Endodermal cell (in vitro differentiated cells): ENCODE measurements around the gene FGF3. TPM values are rescaled to one million over a fixed set of nuclear protein-coding genes. Genes with fewer than 3 reads are reported as not detected.

Source experiments
- DNase-seq: peaks from one replicate; pipeline ENCODE4 v3.0.0-alpha.2; 2017
- H3K27ac ChIP-seq: 2 replicates; pipeline ENCODE4 v1.5.1; 2013; ENCODE audit warnings: mild to moderate bottlenecking, low read depth, low read length, moderate library complexity
- H3K27me3 ChIP-seq: 2 replicates; pipeline ENCODE4 v1.6.1; 2013; ENCODE audit warnings: mild to moderate bottlenecking, low read length, moderate library complexity; ENCODE audit not compliant: insufficient read depth, control insufficient read depth, poor library complexity, severe bottlenecking
- H3K36me3 ChIP-seq: 2 replicates; pipeline ENCODE4 v1.7.0; 2013; ENCODE audit warnings: mild to moderate bottlenecking, low read length, moderate library complexity; ENCODE audit not compliant: control insufficient read depth, insufficient read depth
- H3K4me1 ChIP-seq: one replicate; pipeline ENCODE4 v1.7.0; 2013; ENCODE audit warnings: low read length; ENCODE audit not compliant: control insufficient read depth, insufficient read depth
- H3K4me3 ChIP-seq: 2 replicates; pipeline ENCODE4 v1.5.1; 2013; ENCODE audit warnings: mild to moderate bottlenecking, low read length, moderate library complexity
- H3K9ac ChIP-seq: 2 replicates; pipeline ENCODE4 v1.6.1; 2013; ENCODE audit warnings: mild to moderate bottlenecking, low read length, moderate library complexity; ENCODE audit not compliant: poor library complexity, severe bottlenecking; ENCODE audit errors: extremely low read depth
- H3K9me3 ChIP-seq: 2 replicates; pipeline ENCODE4 v1.6.1; 2013; ENCODE audit warnings: mild to moderate bottlenecking, low read length, moderate library complexity; ENCODE audit not compliant: control insufficient read depth
- H3K27ac Mint-ChIP-seq: 2 replicates; pipeline ENCODE4 v1.8.0; 2020; ENCODE audit warnings: mixed read lengths
- H3K27me3 Mint-ChIP-seq: 2 replicates; pipeline ENCODE4 v1.8.0; 2021; ENCODE audit warnings: mild to moderate bottlenecking, mixed read lengths; ENCODE audit not compliant: insufficient read depth
- H3K36me3 Mint-ChIP-seq: 2 replicates; pipeline ENCODE4 v1.8.0; 2020; ENCODE audit warnings: low read depth, mixed read lengths
- H3K4me1 Mint-ChIP-seq: 2 replicates; pipeline ENCODE4 v1.8.0; 2020; ENCODE audit warnings: mixed read lengths
- H3K4me3 Mint-ChIP-seq: 2 replicates; pipeline ENCODE4 v1.8.0; 2020; ENCODE audit warnings: mild to moderate bottlenecking, moderate library complexity, mixed read lengths
- H3K9me3 Mint-ChIP-seq: 2 replicates; pipeline ENCODE4 v1.8.0; 2020; ENCODE audit warnings: mild to moderate bottlenecking, mixed read lengths
- CTCF ChIP-seq: fragments of 200-600 bp; sonication (generic); conservative IDR thresholded peaks from 2 replicates; pipeline ENCODE4 v1.5.0; 2021; ENCODE audit warnings: antibody characterized with exemption, mild to moderate bottlenecking
- WGBS, 2 experiments: methylation state at CpG; one replicate each; pipeline versions ENCODE4 v1.1.5 to v1.1.7; 2013; ENCODE audit warnings: missing lambda C conversion rate in 2 of 2, mixed read lengths in 1 of 2; ENCODE audit not compliant: insufficient coverage in 1 of 2, insufficient read length in 1 of 2; 5-methylcytosine and 5-hydroxymethylcytosine counted together
- total RNA-seq, 2 donors: library from RNA; stranded (reverse); fragmentation: NEBNext Ultra II Directional in 1 of 2; extraction: Animal tissue kit (Norgen Biotek cat#: 25700) in 1 of 2; gene quantifications; 2 replicates in 1 of 2; 3 replicates in 1 of 2; pipeline ENCODE4 v1.2.1, GENCODE V29; 2021

FGF3 gene
- total RNA-seq, 2 donors from 2014 or later, result not detected

DNA sequence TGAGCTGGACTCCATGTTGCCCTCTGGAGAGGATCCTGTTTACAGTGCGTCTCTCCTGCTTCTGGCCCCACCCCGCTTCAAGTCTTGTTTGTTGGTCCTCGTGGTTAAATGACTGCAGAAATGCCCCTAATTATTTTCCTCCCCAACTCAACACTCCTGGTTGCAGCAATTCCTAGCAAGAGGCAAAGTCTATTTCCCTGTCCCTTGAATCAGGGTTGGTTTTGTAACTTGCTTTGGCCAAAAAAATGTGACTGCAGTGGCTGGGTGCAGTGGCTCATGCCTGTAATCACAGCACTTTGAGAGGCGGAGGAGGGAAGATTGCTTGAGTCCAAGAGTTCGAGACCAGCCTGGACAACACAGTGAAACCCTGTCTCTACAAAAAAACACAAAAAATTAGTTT is 41.0 kb upstream of the FGF3 start:
- TF ChIP-seq CTCF, result no peak
- Histone ChIP-seq H3K27me3 (no peaks in the 10 kb centered on the region), H3K4me3 (no peak overlapping the region), H3K9me3 (no peaks in the 10 kb centered on the region), H3K27ac (no peak overlapping the region), H3K4me1 (no peaks in the 10 kb centered on the region), H3K9ac (no peak overlapping the region), H3K36me3 (no peaks in the 10 kb centered on the region)
- peak; percentile 17 for DNase-seq
- Mint-ChIP-seq H3K9me3 (peaks cover 2% of the 10 kb centered on the region), H3K36me3 (no peaks in the 10 kb centered on the region), H3K4me3 (no peak overlapping the region), H3K27ac (no peak overlapping the region), H3K27me3 (peaks cover 9% of the 10 kb centered on the region), H3K4me1 (no peaks in the 10 kb centered on the region)
- 94 to 100% methylated on average over 3 to 5 of the region's 5 CpGs for WGBS, 2 experiments

DNA sequence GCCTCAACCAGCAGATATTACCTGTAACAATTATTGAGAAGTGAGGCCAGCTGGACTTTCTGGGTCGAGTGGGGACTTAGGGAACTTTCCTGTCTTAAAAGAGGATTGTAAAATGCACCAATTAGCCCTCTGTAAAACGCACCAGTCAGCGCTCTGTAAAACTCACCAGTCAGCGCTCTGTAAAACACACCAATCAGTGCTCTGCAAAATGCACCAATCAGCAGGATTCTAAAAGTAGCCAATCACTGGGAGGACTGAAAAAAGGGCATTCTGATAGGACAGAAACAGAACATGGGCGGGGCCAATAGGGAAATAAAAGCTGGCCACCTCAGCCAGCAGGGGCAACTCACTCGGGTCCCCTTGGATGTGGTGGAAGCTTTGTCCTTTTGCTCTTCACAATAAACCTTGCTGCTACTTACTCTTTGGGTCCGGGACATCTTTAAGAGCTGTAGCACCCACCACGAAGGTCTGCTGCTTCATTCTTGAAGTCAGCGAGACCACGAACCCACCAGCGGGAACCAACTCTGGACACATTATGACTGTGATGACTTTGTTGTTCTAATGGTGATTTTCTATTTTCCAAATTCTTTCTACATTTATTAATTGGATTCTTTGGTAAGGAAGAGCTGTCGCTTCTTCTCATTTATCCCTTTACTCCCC is 40.2 kb upstream of the FGF3 start:
- Histone ChIP-seq H3K27me3 (no peaks in the 10 kb centered on the region), H3K9ac (no peak overlapping the region), H3K4me3 (no peak overlapping the region), H3K36me3 (no peaks in the 10 kb centered on the region), H3K27ac (no peak overlapping the region), H3K9me3 (no peaks in the 10 kb centered on the region), H3K4me1 (no peaks in the 10 kb centered on the region)
- Mint-ChIP-seq H3K9me3 (peaks cover 2% of the 10 kb centered on the region), H3K4me3 (no peak overlapping the region), H3K27ac (no peak overlapping the region), H3K27me3 (peaks cover 11% of the 10 kb centered on the region), H3K36me3 (no peaks in the 10 kb centered on the region), H3K4me1 (no peaks in the 10 kb centered on the region)
- peak; percentile 43 for DNase-seq
- 93 to 99% methylated on average over 7 to 12 of the region's 12 CpGs for WGBS, 2 experiments
- no peak for TF ChIP-seq CTCF

- Mint-ChIP-seq H3K36me3 (no peaks in the 10 kb centered on the region), H3K27me3 (peaks cover 9% of the 10 kb centered on the region), H3K9me3 (peaks cover 6% of the 10 kb centered on the region), H3K27ac (no peak overlapping the region), H3K4me1 (no peaks in the 10 kb centered on the region), H3K4me3 (no peak overlapping the region)
- Histone ChIP-seq H3K27ac (no peak overlapping the region), H3K27me3 (no peaks in the 10 kb centered on the region), H3K9ac (no peak overlapping the region), H3K9me3 (peaks cover 5% of the 10 kb centered on the region), H3K36me3 (no peaks in the 10 kb centered on the region), H3K4me1 (no peaks in the 10 kb centered on the region), H3K4me3 (no peak overlapping the region)
- TF ChIP-seq CTCF, result no peak
- 83% methylated on average over 1 of the region's 3 CpGs; no CpG with 5 or more reads in 1 of the 2 experiments for WGBS, 2 experiments
- no peak for DNase-seq
Observed at GRCh38 chr11:69855421-69855820, 36.2 kb upstream of the FGF3 start.
